Ramos (cell line): ENCODE results near the gene ABHD17A.

Source experiments
- in situ Hi-C: fragments of 300-500 bp; cut with MboI; formaldehyde crosslinking; loops from one replicate; pipeline ENCODE4 v1.14.3; 2022; ENCODE audit warnings: low sequenced_read_pairs; ENCODE audit not compliant: unreplicated experiment

Gene ABHD17A

GRCh38 chr19:1841209-1841924 is 43.9 kb downstream of the ABHD17A start:
- in situ Hi-C loops: no loop called here

GRCh38 chr19:1840541-1841115 is 44.7 kb downstream of the ABHD17A start:
- in situ Hi-C loops: no loop called here

GRCh38 chr19:1839658-1840540 is 45.4 kb downstream of the ABHD17A start:
- in situ Hi-C loops: no loop called here

- in situ Hi-C loops: no loop called here
Measured at GRCh38 chr19:1837625-1838105, 47.6 kb downstream of the ABHD17A start.

- in situ Hi-C loops: no loop called here
Measured at GRCh38 chr19:1837222-1837565, 48.1 kb downstream of the ABHD17A start.

- in situ Hi-C loops: no loop called here
Measured at GRCh38 chr19:1836458-1837221, 48.7 kb downstream of the ABHD17A start.

GRCh38 chr19:1833540-1833939 is 51.8 kb downstream of the ABHD17A start:
- in situ Hi-C loops: no loop called here

GRCh38 chr19:1832046-1832663 is 53.1 kb downstream of the ABHD17A start:
- in situ Hi-C loops: no loop called here

- in situ Hi-C loops: no loop called here
Measured at GRCh38 chr19:1830978-1831377, 54.3 kb downstream of the ABHD17A start.

- in situ Hi-C loops: no loop called here
Measured at GRCh38 chr19:1830568-1830967, 54.7 kb downstream of the ABHD17A start.

- in situ Hi-C loops: no loop called here
Measured at GRCh38 chr19:1829958-1830357, 55.3 kb downstream of the ABHD17A start.

GRCh38 chr19:1828279-1829238 is 56.7 kb downstream of the ABHD17A start:
- in situ Hi-C loops: no loop called here

- in situ Hi-C loops: no loop called here
Measured at GRCh38 chr19:1827566-1828278, 57.6 kb downstream of the ABHD17A start.
